Activated CD4-positive, CD25-positive, alpha-beta regulatory T cell treated with anti-CD3 and anti-CD28 coated beads, Interleukin-2, amount 50 U/mL, for 16 hours (primary cell): ENCODE results near the gene CIITA.
"Not testable (repeated sequence)": the region's sequence is repeated elsewhere in the genome, so short reads cannot be mapped to it uniquely, and the experiment has no call there.

Experiments
- DNase-seq: peaks from one replicate; pipeline ENCODE4 v3.0.0-alpha.2; 2020; ENCODE audit warnings: low read depth, low spot score

The CIITA gene

GRCh38 chr16:10921536-10922327, 44.7 kb downstream of the CIITA start:
- no peak for DNase-seq

- no peak for DNase-seq
Observed at GRCh38 chr16:10922328-10923145, 45.5 kb downstream of the CIITA start.

DNA sequence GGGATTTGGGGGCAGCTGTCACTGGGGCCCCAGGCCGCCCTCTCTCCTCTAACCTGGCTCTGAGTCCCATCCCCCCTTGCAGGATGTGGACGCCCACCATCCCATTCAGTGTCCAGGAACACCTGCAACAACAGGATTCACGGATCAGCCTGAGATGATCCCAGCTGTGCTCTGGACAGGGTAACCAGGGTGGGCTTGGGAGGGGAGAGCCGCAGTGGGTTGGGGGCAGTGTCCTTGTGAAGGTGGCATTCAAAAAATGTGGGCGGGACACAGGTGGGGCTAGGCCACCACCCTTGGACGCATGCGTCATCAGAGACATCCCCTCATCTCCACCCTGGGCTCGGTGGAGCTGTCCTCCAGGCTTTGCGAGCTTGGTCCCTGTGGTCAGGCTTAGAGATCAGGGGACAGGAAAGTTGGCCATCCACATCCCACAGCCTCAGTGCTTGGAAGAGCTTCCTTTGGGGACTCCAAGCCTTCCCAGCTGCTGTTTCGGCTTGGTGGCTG, 46.2 kb downstream of the CIITA start:
- no peak for DNase-seq

- no peak for DNase-seq
Observed at GRCh38 chr16:10923650-10924214, 46.7 kb downstream of the CIITA start.

GRCh38 chr16:10925285-10925684, 48.3 kb downstream of the CIITA start:
- DNase-seq = not testable (repeated sequence)

DNA sequence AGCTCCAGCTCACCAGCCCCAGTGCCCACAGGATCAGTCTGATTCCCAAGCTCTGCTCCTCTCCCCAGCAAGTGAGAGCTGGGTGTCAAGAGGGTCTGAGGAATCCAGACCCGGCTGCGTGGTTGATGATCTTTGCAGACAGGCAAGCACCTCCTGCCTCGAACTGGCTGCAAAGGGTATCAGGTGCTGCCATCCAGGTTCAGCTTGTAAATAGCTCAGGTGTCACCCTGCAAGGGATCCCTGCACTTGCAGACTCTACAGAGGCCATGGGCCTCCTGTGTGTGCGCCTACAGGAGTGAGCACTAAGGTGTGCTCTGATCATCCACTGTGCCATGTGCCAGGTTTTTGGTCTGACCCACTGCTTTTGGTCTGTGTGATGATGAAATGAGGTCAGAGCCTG, 49.1 kb downstream of the CIITA start:
- no peak for DNase-seq

- no peak for DNase-seq
Observed at GRCh38 chr16:10926867-10927266, 49.9 kb downstream of the CIITA start.

DNA sequence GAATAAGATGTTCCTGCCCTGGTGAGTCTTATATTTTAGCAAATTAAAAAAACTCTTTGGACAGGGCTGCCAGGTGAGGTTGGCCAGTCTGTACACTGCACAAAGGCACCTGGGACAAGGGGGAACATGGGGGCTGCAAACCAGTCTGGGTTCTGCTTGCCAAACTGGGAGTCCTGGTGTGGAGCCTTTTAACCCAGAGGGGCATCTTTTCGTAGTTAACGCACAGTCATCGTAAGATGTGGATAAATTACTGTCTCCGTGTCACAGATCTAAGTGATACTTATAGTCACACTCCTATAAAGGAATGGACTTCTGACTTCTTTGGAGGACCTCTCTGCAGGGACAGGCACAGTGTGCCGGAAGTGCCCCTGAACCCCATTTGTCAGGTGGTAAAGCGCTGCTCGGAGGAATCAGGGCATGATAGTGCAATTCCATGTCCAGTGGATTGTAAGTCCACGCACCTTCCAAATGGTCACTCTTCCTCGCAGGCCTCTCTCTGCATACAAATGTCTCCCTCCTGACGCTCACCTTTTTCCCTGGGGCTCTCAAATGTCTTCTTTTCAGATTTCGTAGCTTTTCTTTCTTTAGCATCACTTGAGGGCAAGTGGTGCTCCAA, 50.6 kb downstream of the CIITA start:
- no peak for DNase-seq

DNA sequence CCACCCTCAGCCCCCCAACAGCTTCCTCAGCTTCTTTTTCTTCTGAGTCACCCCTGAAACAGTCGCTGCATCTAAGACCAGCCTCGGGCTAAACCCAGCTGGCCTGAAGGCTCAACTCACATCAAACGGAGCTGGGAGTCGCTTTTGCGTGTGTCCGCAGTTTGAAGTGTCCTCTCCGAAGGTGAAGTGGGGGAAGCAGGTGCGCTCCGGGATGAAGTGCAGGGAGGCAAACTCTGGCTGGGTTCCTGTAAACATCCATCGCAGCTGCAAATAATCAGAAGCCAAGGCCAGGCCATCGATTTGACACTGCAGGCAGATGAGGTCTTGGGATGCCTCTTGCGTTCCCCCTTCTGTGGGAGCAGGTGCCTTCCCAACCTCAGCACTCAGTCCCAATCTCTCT, 52.1 kb downstream of the CIITA start:
- DNase-seq = not testable (repeated sequence)

- DNase-seq = no peak
Observed at GRCh38 chr16:10929853-10930754, 53.1 kb downstream of the CIITA start.

GRCh38 chr16:10930755-10931093, 53.7 kb downstream of the CIITA start:
- no peak for DNase-seq

DNA sequence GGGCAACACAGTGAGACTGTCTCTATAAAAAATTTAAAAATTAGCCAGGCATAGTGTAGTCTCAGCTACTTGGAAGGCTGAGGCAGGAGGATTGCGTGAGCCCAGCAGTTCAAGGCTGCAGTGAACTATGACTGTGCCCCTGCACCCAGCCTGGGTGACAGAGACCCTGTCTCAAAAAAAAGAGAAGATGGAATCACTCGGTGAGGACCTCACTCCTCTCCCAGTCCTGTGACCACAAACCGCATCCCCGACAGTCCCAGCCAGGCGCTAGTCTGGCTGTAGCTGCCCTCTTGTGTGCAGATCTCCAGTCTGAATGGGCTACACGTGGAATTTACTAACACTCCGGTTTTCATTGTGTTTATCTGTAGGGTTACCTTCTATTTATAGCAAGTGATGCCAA, 54.1 kb downstream of the CIITA start:
- DNase-seq = no peak

DNA sequence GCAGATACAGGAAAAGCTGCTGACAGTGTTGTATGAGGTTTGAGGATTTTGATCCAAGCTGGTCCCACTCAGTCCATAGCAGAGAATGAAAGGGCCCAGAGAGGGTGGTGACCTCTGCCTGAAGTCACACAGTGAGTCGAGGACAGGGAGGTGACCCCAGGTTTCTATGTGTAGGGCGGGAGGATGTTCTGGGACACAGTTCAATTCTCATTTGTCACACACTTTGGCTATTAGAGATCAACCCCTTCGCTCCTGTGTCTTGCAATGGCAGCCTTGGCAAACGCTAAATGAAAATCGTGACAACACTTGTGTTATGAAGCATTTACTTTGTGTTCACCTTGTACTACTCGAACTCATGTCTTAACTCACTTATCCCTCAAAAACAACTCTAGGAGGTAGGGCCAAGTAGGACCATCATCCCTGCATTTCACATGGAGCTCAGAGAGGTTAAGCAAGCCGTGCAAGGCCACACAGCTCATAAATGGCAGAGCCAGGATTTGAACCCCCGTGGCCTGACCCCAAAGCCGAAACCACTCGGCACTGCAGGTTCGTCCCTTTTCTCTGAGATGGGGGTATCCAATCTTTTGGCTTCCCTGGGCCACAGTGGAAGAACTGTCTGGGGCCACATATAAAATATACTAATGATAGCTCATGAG, 55.1 kb downstream of the CIITA start:
- no peak for DNase-seq

DNA sequence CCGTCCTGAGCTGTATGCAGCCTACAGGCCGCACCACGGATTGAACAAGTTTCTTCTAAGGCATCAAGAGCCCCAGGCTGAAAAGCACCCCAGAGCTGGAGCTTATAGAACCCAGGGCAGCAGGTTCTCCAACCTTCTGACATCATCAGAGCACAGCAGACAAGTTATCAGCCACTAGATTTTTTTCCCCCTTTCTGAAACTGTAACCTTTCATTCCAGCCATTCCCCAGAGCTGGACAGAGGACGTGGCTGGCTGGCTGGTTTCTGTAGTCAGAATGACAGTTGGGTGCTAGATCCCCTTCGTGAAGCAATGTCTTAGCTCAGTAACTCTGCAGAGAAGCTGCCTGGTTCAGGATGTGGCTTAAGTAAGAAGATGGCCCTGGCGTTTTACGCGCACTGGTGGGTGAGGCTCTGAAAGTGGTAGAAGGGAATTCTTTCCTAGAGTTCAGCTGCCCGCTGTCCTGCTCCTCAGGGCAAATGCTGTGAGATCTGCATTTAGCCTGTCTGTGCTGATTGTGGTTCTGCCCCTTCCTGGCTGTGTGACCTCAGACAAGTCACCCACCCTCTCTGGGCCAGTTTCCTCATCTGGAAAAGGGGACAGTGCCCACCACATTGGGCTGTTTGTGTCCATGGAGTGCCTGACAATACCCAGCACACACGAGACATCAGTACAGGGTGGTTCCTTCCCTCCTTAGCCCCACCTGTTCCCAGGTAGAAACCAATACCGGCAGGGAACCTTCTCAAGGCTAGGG, 56.1 kb downstream of the CIITA start:
- no peak for DNase-seq

DNA sequence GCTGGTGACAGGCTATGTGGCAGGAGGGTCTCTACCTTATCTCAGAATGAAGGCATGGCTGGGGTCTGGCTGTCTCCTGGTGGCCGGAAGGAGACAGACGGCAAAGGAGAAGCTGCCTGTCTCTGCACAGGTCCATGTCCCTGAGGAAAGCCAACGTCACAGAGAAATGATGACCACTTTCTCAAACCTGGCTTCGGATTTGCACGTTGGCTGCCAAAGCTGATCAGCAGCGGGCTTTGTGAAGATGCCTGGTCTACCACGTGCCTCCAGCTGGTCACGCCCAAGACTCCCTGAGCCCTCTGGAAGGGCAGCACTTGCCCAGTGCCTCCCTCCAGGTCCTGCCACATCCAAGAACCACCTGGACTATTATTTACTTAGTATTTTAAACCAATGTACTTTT, 56.9 kb downstream of the CIITA start:
- no peak for DNase-seq

- DNase-seq = no peak
Observed at GRCh38 chr16:10934325-10935107, 57.5 kb downstream of the CIITA start.

DNA sequence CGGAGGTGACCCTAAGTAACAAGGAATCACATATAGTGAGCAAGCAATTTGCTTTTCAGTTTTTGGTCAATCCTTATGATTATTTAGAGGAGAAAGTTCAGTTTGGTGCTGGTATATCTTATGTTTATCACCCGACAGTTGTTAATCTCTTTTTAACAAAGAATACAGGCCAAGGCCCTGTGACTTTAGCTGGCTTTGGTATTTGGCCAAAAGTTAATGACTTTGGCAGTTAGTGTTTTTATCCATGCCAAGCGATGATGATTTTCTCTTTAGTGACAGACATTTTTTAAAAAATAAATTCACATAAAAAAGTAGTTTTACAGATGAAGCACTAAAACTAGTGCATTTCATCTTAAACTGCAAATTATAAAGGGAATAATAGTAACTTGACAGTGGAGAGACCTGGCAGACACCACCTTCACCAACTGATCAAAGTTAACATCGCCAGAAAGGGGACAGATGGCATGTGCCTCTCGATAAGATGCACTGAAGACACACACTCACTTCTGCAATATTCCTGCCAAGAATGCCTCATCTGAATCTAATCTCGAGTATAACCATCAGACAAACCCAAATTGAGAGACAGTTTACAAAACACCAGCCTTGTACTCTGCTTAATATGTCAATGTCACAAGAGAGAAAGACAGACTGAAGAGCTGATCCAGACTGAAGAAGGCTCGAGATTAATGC, 58.4 kb downstream of the CIITA start:
- no peak for DNase-seq

GRCh38 chr16:10936272-10936984, 59.4 kb downstream of the CIITA start:
- DNase-seq = no peak
